GM18511 (cell line): ENCODE data around the gene GJA9.

Experiments used
- ATAC-seq: cut with Tn5 transposase; IDR thresholded peaks from one replicate; pipeline ENCODE4 v1.9.1; 2021; ENCODE audit warnings: mild to moderate bottlenecking, moderate library complexity; ENCODE audit not compliant: unreplicated experiment

Gene GJA9

GRCh38 chr1:38832370-38832734 lies 49.0 kb downstream of the GJA9 start:
- no peak for ATAC-seq

GRCh38 chr1:38831731-38832369 lies 49.5 kb downstream of the GJA9 start:
- no peak for ATAC-seq

GRCh38 chr1:38829368-38829767 lies 52.0 kb downstream of the GJA9 start:
- ATAC-seq, result no peak

GRCh38 chr1:38827318-38827717 lies 54.1 kb downstream of the GJA9 start:
- no peak for ATAC-seq

- ATAC-seq, result no peak
Observed at GRCh38 chr1:38826886-38827285, 54.5 kb downstream of the GJA9 start.

GRCh38 chr1:38826262-38826661 lies 55.1 kb downstream of the GJA9 start:
- ATAC-seq, result no peak
